Muscle of leg (tissue), 11 donors: Measurements from ENCODE around the gene CDKL4. TPM values are rescaled to one million over a fixed set of nuclear protein-coding genes. Genes with fewer than 3 reads are reported as not detected.
"Not testable (repeated sequence)": the region's sequence is repeated elsewhere in the genome, so short reads cannot be mapped to it uniquely, and the experiment has no call there.

Experiments used
- DNase-seq: peaks from one replicate; pipeline ENCODE4 v3.0.0; 2013
- H3K27ac ChIP-seq: one replicate; pipeline ENCODE4 v1.5.1; 2013; ENCODE audit warnings: mild to moderate bottlenecking, low read length, control low read depth
- H3K27me3 ChIP-seq: one replicate; pipeline ENCODE4 v1.6.1; 2013; ENCODE audit warnings: low read length; ENCODE audit not compliant: control insufficient read depth, insufficient read depth
- H3K36me3 ChIP-seq: one replicate; pipeline ENCODE4 v1.6.1; 2013; ENCODE audit warnings: low read length; ENCODE audit not compliant: control insufficient read depth, insufficient read depth
- H3K4me1 ChIP-seq: one replicate; pipeline ENCODE4 v1.6.1; 2013; ENCODE audit warnings: low read length; ENCODE audit not compliant: control insufficient read depth, insufficient read depth
- H3K4me3 ChIP-seq: one replicate; pipeline ENCODE4 v1.5.1; 2013; ENCODE audit warnings: low read length, control low read depth
- H3K9me3 ChIP-seq: replicated peaks from 2 replicates; pipeline ENCODE4 v1.6.1; 2013; ENCODE audit warnings: low read depth, low read length; ENCODE audit not compliant: control insufficient read depth
- WGBS: methylation state at CpG from one replicate; pipeline ENCODE4 v1.1.5; 2013; ENCODE audit warnings: missing lambda C conversion rate; ENCODE audit not compliant: insufficient coverage; 5-methylcytosine and 5-hydroxymethylcytosine counted together
- polyA plus RNA-seq, 8 donors: library from polyadenylated mRNA; unstranded; fragments of 120-200 nt; gene quantifications; one replicate each; pipeline versions ENCODE4 v1.2.1 to v1.2.3, GENCODE V29; 2013; ENCODE audit warnings: inconsistent platforms in 1 of 8, low replicate concordance in 1 of 8; ENCODE audit not compliant: insufficient read length in 8 of 8, insufficient read depth in 1 of 8
- total RNA-seq: library from RNA; stranded (reverse); fragments of 120-200 nt; gene quantifications from one replicate; pipeline ENCODE4 v1.2.4, GENCODE V29; 2013

Gene CDKL4
- total and polyA plus RNA-seq, 9 donors, result 0.14 to 3.2 (median 0.27) TPM; not detected in 2

DNA sequence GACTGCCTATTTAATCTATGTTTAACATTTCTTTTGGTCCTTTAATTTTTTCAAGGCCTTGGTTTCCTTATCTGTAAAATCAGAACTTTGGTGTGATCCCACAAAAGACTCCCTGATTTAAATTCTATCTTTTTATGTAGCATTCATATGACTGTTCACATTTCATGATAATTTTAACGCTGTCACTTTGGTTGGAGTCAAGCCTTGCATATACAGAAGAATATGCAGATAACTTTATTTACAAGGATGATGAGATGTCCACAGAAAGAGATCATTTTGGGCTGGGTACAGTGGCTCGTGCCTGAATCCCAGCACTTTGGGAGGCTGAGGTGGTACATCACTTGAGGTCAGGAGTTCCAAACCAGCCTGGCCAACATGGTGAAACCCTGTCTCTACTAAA, 84.5 kb downstream of the CDKL4 start:
- no CpG with 5 or more reads among the region's 2 CpGs for WGBS
- Histone ChIP-seq H3K27me3 (no peaks in the 10 kb centered on the region), H3K4me1 (peaks cover 6% of the 10 kb centered on the region), H3K9me3 (no peaks in the 10 kb centered on the region), H3K36me3 (no peaks in the 10 kb centered on the region), H3K27ac (no peak overlapping the region), H3K4me3 (no peak overlapping the region)
- DNase-seq, result no peak

DNA sequence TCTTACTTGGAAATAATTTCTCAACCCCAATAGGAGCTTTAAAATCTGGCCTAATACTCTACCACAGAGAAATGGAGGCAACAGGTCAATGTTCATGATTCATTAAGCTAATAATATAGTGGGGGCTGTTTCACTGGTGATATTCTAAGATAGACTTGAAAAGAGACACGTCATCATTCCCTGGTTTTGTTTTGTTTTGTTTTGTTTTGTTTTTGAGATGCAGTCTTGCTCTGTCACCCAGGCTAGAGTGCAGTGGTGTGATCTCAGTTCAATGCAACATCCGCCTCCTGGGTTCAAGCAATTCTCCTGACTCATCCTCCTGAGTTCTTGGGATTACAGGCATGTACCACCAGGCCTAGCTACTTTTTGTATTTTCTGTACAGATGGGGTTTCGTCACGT, 85.4 kb downstream of the CDKL4 start:
- no peaks in the 10 kb centered on the region for H3K27me3 ChIP-seq
- 97% methylated on average over 3 of the region's 4 CpGs for WGBS
- H3K4me1 ChIP-seq, result peaks cover 6% of the 10 kb centered on the region
- no peaks in the 10 kb centered on the region for H3K36me3 ChIP-seq
- no peak overlapping the region for H3K27ac ChIP-seq
- H3K9me3 ChIP-seq, result no peaks in the 10 kb centered on the region
- no peak overlapping the region for H3K4me3 ChIP-seq
- DNase-seq, result no peak

DNA sequence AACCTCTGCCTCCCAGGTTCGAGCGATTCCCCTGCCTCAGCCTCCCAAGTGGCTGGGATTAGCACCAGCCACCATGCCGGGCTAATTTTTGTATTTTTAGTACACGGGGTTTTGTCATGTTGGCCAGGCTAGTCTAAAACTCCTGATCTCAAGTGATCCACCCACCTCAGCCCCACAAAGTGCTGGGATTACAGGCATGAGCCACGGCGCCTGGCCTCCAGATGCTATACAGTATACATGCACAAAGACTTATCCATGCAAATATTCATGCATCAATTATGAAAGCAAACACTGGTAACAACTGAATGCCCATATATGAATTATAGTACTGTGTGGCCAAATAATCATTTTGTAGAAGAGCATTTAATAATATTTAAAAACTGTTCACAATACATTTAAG, 86.9 kb downstream of the CDKL4 start:
- Histone ChIP-seq H3K27me3 (no peaks in the 10 kb centered on the region), H3K27ac (no peak overlapping the region), H3K4me3 (no peak overlapping the region), H3K9me3 (no peaks in the 10 kb centered on the region), H3K4me1 (peaks cover 6% of the 10 kb centered on the region), H3K36me3 (no peaks in the 10 kb centered on the region)
- WGBS, result 80% methylated on average over 4 of the region's 6 CpGs
- no peak for DNase-seq

DNA sequence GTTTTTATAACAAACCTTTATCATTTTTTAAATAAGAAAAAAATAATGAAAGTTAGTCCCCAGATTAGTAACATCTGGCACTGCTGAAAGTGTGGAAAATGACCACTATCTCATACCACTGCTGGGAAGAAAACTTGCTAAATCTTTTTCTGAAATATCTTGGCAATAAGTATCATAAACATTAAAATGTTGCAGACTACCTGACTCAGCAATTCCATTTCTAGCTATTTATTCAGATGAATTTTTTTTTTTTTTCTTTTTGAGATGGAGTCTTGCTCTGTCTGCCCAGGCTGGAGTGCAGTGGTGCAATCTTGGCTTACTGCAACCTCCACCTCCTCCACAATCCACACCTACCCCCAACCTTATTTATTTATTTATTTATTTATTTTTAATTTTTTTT, 87.7 kb downstream of the CDKL4 start:
- DNase-seq, result peak; percentile 79
- Histone ChIP-seq H3K27me3 (no peaks in the 10 kb centered on the region), H3K27ac (no peak overlapping the region), H3K4me1 (peaks cover under 1% of the 10 kb centered on the region), H3K36me3 (no peaks in the 10 kb centered on the region), H3K9me3 (no peaks in the 10 kb centered on the region), H3K4me3 (no peak overlapping the region)

DNA sequence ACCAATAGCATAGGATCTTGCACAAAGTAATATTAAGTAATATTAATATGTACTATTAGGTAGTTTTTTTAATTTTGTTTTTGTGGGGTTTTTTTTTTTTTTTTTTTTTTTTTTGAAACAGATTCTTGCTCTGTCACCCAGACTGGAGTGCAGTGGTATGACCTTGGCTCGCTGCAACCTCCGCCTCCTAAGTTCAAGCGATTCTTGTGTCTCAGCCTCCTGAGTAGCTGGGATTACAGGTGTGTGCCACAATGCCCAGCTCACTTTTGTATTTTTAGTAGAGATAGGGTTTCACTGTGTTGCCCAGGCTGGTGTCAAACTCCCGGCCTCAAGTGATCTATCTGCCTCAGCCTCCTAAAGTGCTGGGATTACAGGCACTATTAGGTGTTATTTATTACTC, 88.2 kb downstream of the CDKL4 start:
- not testable (repeated sequence) for H3K36me3 ChIP-seq, DNase-seq
- 88% methylated on average over 3 of the region's 4 CpGs for WGBS

DNA sequence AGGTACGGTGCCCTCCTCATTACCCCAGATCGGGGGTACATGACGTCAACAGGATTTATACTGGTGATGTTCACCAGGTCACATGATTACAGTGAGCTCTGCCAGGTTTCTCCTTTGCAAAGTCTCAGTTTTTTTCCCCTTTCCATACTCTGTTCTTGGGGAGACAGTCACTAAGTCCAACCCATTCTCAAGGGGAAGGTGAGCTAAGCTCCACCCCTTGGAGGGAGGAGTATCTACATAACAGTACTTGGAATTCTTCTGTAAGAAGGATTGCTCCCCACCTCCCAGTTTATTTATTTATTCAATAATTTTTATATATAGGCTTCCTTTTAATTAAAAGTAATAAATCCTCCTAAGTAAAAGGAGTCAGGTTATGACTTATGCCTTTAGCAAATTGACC, 88.8 kb downstream of the CDKL4 start:
- H3K4me1 ChIP-seq, result no peaks in the 10 kb centered on the region
- H3K27me3 ChIP-seq, result no peaks in the 10 kb centered on the region
- no peak for DNase-seq
- H3K4me3 ChIP-seq, result no peak overlapping the region
- 60% methylated on average over 1 of the region's 3 CpGs for WGBS
- H3K9me3 ChIP-seq, result no peaks in the 10 kb centered on the region
- no peaks in the 10 kb centered on the region for H3K36me3 ChIP-seq
- H3K27ac ChIP-seq, result no peak overlapping the region

More for the DNA sequence above, 88.2 kb downstream of the CDKL4 start:
- H3K27me3 ChIP-seq, H3K4me1 ChIP-seq, H3K4me3 ChIP-seq, H3K27ac ChIP-seq, H3K9me3 ChIP-seq: not testable (repeated sequence)

DNA sequence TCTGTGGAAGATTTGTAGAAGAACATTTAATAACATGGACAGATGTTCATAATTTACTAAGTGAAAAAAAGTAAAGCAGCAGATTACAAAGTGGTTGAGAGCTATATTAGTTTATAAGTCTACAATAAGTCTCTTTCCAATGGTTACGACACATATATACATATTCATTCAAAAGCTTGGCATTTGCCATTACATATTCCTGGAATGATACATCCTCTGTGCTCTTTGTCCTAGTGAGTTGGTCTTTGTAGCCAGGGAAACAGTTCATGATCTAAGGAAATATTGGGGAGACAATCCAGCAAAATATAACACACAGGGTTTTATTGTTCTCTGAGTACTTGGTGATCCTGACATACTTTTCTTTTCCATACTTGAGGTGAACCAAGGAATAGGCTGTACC, 90.5 kb downstream of the CDKL4 start:
- H3K4me3 ChIP-seq, result no peak overlapping the region
- no CpG with 5 or more reads among the region's 1 CpG for WGBS
- DNase-seq, result peak; percentile 73
- H3K27me3 ChIP-seq, result no peaks in the 10 kb centered on the region
- H3K4me1 ChIP-seq, result no peaks in the 10 kb centered on the region
- H3K9me3 ChIP-seq, result no peaks in the 10 kb centered on the region
- no peak overlapping the region for H3K27ac ChIP-seq
- no peaks in the 10 kb centered on the region for H3K36me3 ChIP-seq

DNA sequence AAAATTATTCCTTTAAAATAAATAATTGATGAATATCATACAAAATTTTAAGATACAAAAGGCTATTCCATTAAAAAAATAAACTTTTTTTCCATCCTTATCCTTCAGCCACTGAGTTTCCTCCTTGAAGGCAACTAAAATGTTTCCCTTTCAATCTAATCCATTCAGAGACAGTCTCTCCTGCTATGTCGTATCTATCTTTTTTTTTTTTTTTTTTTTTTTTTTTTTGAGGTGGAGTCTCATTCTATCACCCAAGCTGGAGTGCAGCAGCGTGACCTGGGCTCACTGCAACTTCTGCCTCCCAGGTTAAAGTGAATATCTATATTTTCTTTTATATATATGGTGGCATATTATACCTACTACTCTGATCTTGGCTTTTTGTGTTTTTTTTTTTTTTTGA, 91.3 kb downstream of the CDKL4 start:
- H3K9me3 ChIP-seq, result no peaks in the 10 kb centered on the region
- no peaks in the 10 kb centered on the region for H3K27me3 ChIP-seq
- H3K4me3 ChIP-seq, result no peak overlapping the region
- no peaks in the 10 kb centered on the region for H3K4me1 ChIP-seq
- no peak for DNase-seq
- H3K36me3 ChIP-seq, result no peaks in the 10 kb centered on the region
- H3K27ac ChIP-seq, result no peak overlapping the region
- no CpG with 5 or more reads among the region's 2 CpGs for WGBS

DNA sequence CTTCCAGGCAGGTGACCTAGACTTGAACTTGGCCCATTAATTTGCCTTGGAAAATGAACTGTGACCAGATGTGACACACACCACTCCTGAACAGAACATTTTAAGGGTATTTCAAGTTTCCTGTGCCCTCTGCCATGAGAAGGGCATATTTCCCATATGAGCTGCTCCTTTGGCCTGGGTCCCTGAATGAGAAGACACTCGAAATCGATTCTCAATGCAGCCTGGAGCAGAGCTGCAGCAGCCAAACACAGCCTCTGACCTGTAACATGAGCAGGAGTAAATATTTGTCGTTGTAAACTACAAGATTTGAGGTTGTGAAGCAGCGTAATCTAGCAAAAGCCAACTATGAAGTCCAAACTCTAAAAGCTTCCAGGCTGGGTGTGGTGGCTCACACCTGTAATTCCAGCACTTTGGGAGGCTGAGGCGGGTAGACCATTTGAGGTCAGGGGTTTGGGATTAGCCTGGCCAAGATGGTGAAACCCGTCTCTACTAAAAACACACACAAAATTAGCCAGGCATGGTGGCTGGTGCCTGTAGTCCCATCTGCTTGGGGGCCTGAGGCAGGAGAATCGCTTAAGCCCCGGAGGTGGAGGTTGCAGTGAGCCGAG, 92.8 kb downstream of the CDKL4 start:
- no peak overlapping the region for H3K4me3 ChIP-seq
- H3K27ac ChIP-seq, result no peak overlapping the region
- no peaks in the 10 kb centered on the region for H3K27me3 ChIP-seq
- no peaks in the 10 kb centered on the region for H3K4me1 ChIP-seq
- peak; percentile 47 for DNase-seq
- no peaks in the 10 kb centered on the region for H3K36me3 ChIP-seq
- WGBS, result 80% methylated on average over 1 of the region's 9 CpGs
- no peaks in the 10 kb centered on the region for H3K9me3 ChIP-seq

DNA sequence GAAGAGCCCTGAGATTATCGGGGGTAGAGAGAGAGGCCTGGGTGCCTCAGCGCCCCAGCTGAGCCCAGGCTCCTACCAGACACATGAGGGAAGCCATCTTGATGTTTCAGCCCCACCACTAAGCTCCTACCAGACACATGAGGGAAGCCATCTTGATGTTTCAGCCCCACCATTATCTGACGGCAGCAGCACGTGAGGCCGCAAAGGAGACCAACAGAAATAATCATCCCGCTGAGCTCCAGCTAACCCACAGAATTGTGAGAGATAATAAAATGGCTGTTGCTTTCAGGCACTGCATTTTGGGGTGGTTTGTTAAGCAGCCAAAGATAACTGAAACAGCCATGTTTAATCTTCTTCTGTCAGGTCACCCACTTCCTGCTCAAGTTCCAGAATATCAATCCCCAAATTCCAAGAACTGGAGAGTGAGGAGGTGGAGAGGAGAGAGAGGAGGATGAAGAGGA, 93.6 kb downstream of the CDKL4 start:
- Histone ChIP-seq H3K4me1 (no peaks in the 10 kb centered on the region), H3K27ac (no peak overlapping the region), H3K4me3 (no peak overlapping the region), H3K36me3 (no peaks in the 10 kb centered on the region), H3K9me3 (no peaks in the 10 kb centered on the region), H3K27me3 (no peaks in the 10 kb centered on the region)
- 97% methylated on average over 4 of the region's 6 CpGs for WGBS
- DNase-seq, result no peak

DNA sequence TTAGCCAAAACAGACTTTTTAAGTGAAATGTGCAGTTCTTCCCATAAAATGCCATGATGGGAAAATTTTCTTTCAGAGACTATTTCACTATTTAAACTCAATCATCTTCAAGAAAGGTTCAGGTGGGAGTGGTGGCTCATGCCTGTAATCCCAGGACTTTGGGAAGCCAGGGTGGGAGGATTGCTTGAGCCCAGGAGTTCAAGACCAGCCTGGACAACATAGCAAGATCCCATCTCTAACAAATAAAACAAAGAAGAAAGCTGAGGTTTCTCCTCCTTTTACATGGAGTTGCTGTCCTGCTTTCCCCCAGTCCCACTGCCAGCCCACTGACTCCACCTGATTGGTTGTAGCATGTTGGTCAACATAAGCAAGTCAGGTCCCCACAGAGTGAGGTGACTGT, 97.1 kb downstream of the CDKL4 start:
- H3K4me1 ChIP-seq, result peaks cover 4% of the 10 kb centered on the region
- no peaks in the 10 kb centered on the region for H3K9me3 ChIP-seq
- no peaks in the 10 kb centered on the region for H3K27me3 ChIP-seq
- H3K36me3 ChIP-seq, result no peaks in the 10 kb centered on the region
- H3K27ac ChIP-seq, result no peak overlapping the region
- DNase-seq, result no peak
- H3K4me3 ChIP-seq, result no peak overlapping the region
